ENCODE results near the gene SF3A1. TPM values are rescaled to one million over a fixed set of nuclear protein-coding genes. Genes with fewer than 3 reads are reported as not detected.

Gene SF3A1
- total and polyA plus RNA-seq, 9 of the 15 experiments (the other 6 are each of a cell fraction or from before 2014, with no cell fraction given): 6.7 to 228 (median 13.0) TPM

- 44% methylated on average over 11 of the region's 56 CpGs for WGBS (ENCODE audit: insufficient coverage, low coverage, missing lambda C conversion rate)
- H3K36me3 ChIP-seq (ENCODE audit: control insufficient read depth, insufficient read depth, low read length): no peaks in the 10 kb centered on the region
- H3K4me2 ChIP-seq (ENCODE audit: insufficient read depth, low read length): no peak within 1 kb of the TSS
- ChIA-PET POLR2A (interaction anchor here (0.7 to 1.4 kb wide), 5 partner anchors 9 to 89 kb away, joined by 3 to 8 read pairs (median 3); no protein-coding TSS in a partner anchor), CTCF (ENCODE audit: low intra/inter-chr PET ratio) (no interaction called here)
- H3K27me3 ChIP-seq (ENCODE audit: control insufficient read depth in 2 of 2, insufficient read depth in 2 of 2, low read length in 2 of 2): no peaks in the 10 kb centered on the region
- H2AFZ ChIP-seq (ENCODE audit: low read depth, low read length): no peak within 1 kb of the TSS
- H4K20me1 ChIP-seq (replicated peaks; ENCODE audit: control insufficient read depth, insufficient read depth, low read length): 0 out of 2 replicates have a peak, but pooled peaks cover 7% of the 10 kb centered on the region
- no peaks in the 10 kb centered on the region for H3K9me3 ChIP-seq (replicated peaks; ENCODE audit: control insufficient read depth, insufficient read depth, low read depth, low read length)
- in situ Hi-C loops (cut with MboI) (loop anchor here (10.0 to 25.0 kb wide), 2 partner anchors 285 to 358 kb away; no protein-coding TSS in a partner anchor), intact Hi-C loops (cut with micrococcal nuclease) (no loop called here)
- H3K9me1 ChIP-seq (ENCODE audit: control insufficient read depth, insufficient read depth, low read length): no peaks in the 10 kb centered on the region
- DNase-seq (ENCODE audit: extremely low read depth in 1 of 4, low spot score in 3 of 4): no peak
- no peak within 1 kb of the TSS for H3K27ac ChIP-seq (ENCODE audit: extremely low read depth, low read depth, low read length)
- no peak for TF ChIP-seq ZNF76 (CRISPR knock-in tag; IDR thresholded peaks at IDR 0.05; ENCODE audit: borderline replicate concordance)
- TF ChIP-seq ZNF551 (CRISPR knock-in tag; IDR thresholded peaks at IDR 0.05): no peak
- no peak for TF ChIP-seq IFI16 (CRISPR knock-in tag; IDR thresholded peaks at IDR 0.05)
- peak; percentile 60; the same call in 1 of the 2 replicates for TF ChIP-seq ZBTB33 (CRISPR knock-in tag; IDR thresholded peaks at IDR 0.05)
- TF ChIP-seq EP400 (IDR thresholded peaks at IDR 0.05): no peak
- TF ChIP-seq POLR2G (IDR thresholded peaks at IDR 0.05; ENCODE audit: low read depth, low read length): peak; percentile 57
- H3K79me2 ChIP-seq (ENCODE audit: control insufficient read depth, insufficient read depth, low read length): no peaks in the 10 kb centered on the region
- FAIRE-seq: no peak
- H3K4me3 ChIP-seq: no peak within 1 kb of the TSS
- ATAC-seq: no peak
- H3K4me1 ChIP-seq (replicated peaks in 1 of 2; ENCODE audit: control insufficient read depth in 2 of 2, insufficient read depth in 2 of 2, low read length in 2 of 2): peaks cover 5 to 34% of the 10 kb centered on the region in 2 experiments; a peak in 4 of 5 replicates
- no TSS peak for BruUV-seq (replicated peaks)
- H3K9ac ChIP-seq (ENCODE audit: insufficient read depth in 1 of 2, low read depth in 2 of 2, low read length in 2 of 2): peak within 1 kb of the TSS in 1 of 2 experiments; percentile 31; a peak in 1 of 4 replicates
These were observed 40.4 kb upstream of the SF3A1 start, which contains the start of gene SEC14L2 for GRCh38 chr22:30396871-30397655. TSS of gene SEC14L2 (plus strand) at chr22:30397018. CDS start at chr22:30397117, 99 bp downstream.

Data from K562 (cell line).